HG02798 (cell line): ENCODE results near the gene PASD1.
"Not testable (repeated sequence)": the region's sequence is repeated elsewhere in the genome, so short reads cannot be mapped to it uniquely, and the experiment has no call there.

ENCODE experiments used
- ATAC-seq: cut with Tn5 transposase; IDR thresholded peaks from one replicate; pipeline ENCODE4 v1.9.1; 2021; ENCODE audit warnings: mild to moderate bottlenecking; ENCODE audit not compliant: unreplicated experiment, poor library complexity

Gene PASD1

DNA sequence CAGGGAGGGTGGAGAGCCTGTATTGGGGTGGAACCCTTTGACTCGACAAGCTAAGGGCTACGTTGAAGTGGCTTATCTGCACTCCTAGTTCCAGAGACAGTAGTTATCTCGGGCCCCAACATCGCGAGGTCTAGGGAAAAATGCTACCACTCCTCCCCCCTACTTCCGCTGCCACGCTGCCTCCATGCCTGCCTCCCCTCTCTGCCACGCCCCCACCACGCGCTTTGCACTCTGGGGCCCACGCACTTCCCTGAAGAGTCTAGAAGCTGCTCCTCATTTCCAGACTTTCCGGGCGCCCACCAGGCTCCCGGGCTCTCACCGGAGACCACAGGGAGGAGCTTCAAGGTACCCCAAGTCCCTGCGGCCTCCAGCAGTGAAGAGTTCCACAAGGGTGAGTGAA is at the start of gene PASD1:
TSS of gene PASD1 (plus strand) at position 227 of the 400 bp plus-strand sequence. CDS start 37,879 bp downstream, outside the sequence.
- ATAC-seq: no peak

DNA sequence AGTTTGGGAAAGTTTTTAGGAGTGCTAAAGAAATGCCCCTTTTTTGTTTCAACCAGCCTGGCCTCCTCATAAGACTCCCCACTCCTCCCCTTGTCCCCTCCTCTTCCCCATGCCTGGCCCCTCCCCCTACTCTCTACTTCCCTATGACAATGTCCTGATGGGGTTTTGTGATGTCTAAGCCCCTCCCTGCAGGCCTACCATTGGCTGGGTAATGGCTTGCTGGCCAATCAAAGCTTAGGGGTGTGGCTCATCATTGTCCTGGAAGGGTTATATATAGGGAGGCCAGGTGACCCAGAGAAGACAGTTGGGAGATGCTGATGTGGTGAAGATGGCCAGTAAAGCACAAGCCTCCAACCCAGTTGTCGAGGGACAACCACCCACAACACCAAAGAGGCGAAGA is 48.2 kb upstream of the PASD1 start:
- ATAC-seq: no peak

DNA sequence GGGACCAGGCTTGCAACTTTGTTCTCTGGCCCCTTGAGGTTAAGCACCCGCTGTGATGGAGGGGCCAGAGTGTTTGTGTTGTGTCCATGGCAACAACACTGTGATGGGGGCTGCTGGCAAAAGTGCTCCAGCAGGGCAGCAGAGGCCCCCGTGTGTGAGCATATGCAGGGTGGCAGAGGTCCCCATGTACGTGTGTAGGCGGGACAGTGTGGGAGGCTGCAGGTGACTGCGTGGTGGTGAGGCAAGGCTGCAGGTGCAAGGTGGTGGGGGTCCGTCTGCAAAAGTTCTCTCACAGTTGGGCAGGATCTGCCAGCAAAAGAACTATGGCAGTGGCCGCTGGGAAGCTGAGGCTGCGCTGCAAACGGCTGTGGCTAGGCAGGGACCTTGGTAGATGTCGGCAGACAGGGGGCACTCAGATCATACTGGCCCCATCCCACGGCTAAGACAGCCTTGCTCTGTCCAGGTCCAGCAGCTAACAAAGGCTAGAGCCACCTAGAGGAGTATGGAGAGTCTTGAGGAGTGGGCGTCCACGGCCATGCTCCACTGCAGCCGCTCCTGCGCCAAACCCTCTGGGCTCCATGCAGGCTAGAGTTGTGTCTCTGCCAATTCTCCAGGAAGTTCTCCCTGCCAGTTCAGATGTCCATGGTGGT is 46.8 kb upstream of the PASD1 start:
- no peak for ATAC-seq

DNA sequence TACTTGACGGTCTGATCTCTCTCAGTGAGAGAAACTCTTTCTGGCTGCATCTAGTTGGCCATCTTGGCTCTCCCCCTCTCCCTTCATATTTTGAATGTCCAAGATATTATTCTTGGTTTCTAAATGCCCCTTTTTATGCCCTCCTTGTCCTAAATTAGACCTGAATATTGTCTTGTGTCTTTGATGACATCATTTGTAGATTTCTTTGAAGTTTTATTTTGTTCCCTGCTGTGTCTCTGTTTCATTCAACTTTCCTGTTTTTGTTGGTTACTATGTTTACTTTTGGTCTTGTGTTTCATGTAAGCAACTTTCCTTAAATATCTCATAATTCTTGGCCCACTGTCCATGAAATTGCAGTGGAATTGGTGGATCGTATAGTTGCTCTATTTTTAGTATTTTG is 46.1 kb upstream of the PASD1 start:
- no peak for ATAC-seq

GRCh38 chrX:151523351-151523750 is 40.1 kb upstream of the PASD1 start:
- ATAC-seq: no peak

- no peak for ATAC-seq
Observed at GRCh38 chrX:151536571-151536970, 26.9 kb upstream of the PASD1 start.

DNA sequence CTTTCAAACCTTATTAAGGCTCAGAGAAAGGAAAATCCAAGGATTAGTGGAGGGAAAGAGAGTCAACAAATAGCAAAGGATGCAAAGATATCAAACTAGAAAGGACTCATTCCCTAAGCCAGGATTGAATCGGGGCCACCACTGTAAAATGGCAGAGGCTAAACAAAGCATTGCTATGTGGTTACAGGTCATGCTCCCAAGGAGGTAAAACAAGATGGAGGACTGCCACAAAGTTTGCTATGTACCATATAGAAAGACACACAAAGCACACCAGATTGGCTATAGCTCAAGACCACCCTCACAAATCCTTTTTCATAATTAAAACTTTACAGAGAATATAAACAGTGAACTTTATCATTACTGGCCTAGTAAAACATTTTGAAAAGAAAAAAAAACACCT is 25.9 kb upstream of the PASD1 start:
- no peak for ATAC-seq

DNA sequence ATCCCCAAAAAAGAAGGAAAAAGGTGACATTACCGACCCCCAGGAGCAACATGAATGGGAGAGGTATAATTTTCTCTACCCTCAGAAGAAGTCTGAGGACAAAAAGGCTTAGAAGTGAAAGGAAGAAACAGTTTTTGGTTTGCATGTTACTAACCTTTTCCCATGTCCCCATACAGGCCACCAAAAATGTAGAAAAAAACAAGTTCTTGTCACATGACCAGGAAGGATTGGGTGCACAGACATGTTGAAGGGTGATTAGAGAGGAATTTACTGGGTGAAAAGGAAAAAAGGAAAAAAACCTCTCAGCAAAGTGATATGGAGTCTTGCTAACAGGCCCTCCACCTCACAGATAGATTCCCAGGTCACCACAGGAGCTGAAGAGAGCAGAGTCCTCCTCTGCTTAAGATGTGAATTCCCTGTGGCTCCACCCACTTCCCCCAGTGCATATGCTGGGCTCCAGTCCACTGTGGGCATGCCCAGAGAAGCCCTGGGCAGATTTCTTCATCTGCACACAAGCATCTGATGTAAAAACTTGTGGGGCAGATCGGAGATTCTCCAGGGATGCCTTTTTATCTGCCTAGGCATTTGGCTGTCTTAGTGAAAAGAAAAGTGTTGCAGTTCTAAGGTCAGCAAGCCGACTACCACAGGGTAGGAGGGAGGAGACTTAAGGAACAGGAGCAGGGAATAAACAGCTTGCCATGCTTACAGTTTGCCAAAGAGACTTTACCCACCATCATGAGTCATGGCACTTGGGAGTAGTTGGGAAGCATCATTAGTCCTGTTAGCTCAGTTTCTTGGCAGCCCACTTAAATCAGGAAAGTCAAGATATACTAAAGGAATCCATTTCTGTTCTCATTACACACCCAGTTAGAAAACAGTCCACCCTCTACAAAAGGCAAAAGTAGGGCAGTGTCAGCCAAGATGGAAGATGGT is 25.0 kb upstream of the PASD1 start:
- ATAC-seq: peak; percentile 80

DNA sequence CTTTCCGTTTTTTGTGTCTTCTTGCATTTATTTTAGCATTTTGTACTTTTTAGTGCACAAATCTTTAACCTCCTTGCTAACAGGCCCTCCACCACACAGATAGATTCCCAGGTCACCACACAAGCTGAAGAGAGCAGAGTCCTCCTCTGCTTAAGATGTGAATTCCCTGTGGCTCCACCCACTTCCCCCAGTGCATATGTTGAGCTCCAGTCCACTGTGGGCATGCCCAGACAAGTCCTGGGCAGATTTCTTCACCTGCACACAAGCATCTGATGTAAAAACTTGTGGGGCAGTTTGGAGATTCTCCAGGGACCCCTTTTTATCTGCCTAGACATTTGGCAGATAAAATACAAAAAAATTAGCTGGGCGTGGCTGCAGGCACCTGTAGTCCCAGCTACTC is 19.8 kb upstream of the PASD1 start:
- ATAC-seq: peak; percentile 90

DNA sequence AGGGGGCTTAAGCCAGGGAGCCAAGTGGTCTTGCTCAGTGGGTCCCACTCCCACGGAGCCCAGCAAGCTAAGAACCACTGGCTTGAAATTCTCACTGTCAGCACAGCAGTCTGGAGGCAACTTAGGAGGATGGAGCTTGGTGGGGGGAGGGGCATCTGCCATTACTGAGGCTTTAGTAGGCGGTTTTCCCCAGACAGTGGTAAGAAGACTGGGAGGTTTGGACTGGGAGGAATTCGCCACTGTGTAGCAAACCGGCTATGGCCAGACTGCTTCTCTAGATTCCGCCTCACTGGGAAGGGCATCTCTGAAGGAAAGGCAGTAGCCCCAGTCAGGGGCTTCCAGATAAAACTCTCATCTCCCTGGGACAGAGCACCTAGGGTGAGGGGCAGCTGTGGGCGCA is 17.2 kb upstream of the PASD1 start:
- not testable (repeated sequence) for ATAC-seq

GRCh38 chrX:151551176-151551575 is 12.3 kb upstream of the PASD1 start:
- ATAC-seq: not testable (repeated sequence)

- ATAC-seq: no peak
Observed at GRCh38 chrX:151552743-151553142, 10.7 kb upstream of the PASD1 start.

- ATAC-seq: not testable (repeated sequence)
Observed at GRCh38 chrX:151555301-151555700, 8.2 kb upstream of the PASD1 start.

- not testable (repeated sequence) for ATAC-seq
Observed at GRCh38 chrX:151562485-151562884, 990 bp upstream of the PASD1 start.

DNA sequence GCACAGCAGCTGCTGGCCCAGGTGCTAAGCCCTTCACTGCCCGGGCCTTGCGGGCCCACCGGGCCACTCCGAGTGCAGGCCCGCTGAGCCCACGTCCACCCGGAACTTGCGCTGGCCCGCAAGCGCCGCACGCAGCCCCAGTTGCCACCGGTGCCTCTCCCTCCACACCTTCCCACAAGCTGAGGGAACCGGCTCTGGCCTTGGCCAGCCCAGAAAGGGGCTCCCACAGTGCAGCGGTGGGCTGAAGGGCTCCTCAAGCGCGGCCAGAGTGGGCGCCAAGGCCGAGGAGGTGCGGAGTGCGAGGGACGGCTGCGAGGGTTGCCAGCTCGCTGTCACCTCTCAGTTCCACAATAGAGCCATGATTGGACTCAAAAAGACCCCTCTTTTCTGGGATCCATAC is 472 bp upstream of the PASD1 start:
- ATAC-seq: not testable (repeated sequence)

DNA sequence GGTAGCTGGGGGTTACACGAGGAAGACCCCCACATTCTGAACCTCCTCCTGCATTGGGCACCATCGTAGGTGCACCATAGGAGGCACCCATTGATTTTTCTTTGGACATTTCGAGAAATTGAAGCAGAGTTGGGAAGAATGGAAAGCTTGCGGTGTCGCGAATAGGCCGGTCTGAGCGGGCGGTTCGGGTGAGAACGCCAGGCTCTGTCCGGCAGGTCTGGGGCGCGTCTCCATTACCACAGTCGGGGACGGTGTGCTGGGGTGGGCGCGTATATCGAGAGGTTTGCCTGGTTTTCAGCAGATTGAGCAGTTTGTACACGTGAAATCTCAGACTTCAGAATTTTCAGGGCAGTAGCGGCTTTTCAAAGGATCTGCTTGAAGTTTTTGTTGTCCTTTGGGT is 560 bp downstream of the PASD1 start:
- no peak for ATAC-seq

DNA sequence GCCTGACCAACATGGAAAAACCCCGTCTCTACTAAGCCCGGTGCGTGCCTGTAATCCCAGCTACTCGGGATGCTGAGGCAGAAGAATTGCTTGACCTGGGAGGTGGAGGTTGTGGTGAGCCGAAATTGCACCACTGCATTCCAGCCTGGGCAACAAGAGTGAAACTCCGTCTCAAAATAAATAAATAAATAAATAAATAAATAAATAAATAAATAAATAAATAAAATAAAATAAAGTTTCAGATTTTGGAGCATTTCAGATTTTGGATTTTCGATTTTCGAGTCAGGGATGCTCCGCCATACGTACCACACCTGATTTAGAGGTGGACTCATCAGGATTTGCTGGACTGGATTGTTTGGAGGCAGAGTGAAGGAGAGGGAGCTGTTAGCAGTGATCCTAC is 3.4 kb downstream of the PASD1 start:
- ATAC-seq: not testable (repeated sequence)

DNA sequence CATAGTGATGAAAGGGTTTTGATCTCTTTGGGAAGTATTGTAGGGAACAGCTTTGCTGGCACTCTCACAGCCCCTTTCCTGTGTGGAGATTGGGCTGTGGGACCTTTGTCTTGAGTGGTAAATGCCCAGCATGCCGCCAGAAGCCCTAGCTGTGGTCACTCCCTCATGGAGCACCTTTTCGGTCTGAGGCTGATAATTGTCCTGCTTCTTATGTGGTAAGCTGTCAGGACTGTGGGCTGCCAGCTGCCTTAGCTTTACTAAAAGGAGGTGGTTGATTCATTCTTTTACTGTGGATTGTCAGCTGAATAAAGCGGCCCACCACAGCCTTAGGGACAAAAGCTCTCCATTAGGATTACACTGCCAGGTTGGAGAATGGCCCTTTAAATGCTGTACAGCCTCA is 7.1 kb downstream of the PASD1 start:
- ATAC-seq: no peak

DNA sequence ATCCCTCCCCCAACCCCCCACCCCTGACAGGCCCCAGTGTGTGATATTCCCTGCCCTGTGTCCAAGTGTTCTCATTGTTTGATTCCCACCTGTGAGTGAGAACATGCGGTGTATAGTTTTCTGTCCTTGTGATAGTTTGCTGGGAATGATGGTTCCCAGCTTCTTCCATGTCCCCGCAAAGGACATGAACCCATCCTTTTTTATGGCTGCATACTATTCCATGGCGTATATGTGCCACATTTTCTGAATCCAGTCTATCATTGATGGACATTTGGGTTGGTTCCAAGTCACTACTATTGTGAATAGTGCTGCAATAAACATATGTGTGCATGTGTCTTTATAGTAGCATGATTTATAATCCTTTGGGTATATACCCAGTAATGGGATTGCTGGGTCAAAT is 29.9 kb downstream of the PASD1 start:
- not testable (repeated sequence) for ATAC-seq

DNA sequence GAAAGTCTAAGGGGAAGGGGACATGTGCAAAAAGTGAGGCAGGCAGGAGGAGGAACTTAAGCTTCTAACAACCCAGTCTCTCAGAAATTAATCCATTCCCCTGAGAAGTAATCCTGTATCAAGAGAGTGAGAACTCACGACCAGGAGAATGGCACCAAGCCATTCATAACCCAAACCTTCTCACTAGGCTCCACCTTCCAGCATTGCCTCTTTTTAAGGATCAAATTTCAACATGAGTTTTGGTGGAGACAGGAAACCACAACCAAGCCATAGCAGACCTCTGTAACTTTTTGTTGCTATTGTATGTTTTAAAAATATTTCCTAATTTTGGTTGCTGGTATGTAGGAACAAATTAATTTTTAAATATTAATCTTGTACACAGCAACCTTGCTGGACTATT is 32.8 kb downstream of the PASD1 start:
- no peak for ATAC-seq

DNA sequence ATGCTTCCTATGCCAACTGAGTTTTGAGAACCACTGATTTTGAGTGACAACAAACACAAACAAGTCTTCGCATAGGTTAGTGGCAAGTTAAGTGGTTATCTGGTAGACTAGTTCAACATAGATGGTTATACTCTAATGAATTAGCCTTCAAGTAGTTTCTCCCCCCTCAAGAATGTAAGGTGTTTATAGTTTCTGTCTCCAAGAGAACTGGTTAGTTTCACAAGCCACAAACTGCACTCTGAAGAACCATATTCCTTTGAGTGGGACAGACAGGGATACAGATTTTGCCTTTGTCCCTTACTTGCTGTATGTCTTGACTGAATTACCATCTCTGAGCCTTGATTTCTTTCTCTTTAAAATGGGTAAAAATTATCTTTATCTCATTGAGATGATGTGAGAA is 41.5 kb downstream of the PASD1 start:
- no peak for ATAC-seq

- no peak for ATAC-seq
Observed at GRCh38 chrX:151609222-151609621, 45.7 kb downstream of the PASD1 start.
